ENCODE results near the gene FOXP2. TPM values are rescaled to one million over a fixed set of nuclear protein-coding genes. Genes with fewer than 3 reads are reported as not detected.

FOXP2 gene
- total and polyA plus RNA-seq, 9 of the 15 experiments (the other 6 are each of a cell fraction or from before 2014, with no cell fraction given) = not detected

DNA sequence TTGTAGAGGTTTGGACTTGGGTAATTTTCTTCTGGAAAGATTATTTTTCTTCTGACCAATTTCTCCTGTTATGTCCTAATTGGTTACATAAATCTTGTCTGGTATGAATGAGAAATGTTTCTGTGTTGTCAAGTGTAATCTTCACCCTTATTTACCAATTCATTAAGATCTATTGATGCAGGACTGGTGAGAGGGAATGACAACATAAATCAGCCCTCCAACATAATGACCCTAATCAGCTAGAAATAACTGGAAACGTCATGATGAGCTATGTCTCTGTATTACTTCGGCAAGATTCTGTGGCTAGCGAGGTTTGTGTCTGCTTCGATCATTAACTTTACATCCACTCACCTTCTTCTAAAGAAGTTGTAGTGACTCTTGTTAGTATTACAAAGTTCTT, 3.5 kb downstream of the FOXP2 start (continued):
- TF ChIP-seq, protein P1, sequence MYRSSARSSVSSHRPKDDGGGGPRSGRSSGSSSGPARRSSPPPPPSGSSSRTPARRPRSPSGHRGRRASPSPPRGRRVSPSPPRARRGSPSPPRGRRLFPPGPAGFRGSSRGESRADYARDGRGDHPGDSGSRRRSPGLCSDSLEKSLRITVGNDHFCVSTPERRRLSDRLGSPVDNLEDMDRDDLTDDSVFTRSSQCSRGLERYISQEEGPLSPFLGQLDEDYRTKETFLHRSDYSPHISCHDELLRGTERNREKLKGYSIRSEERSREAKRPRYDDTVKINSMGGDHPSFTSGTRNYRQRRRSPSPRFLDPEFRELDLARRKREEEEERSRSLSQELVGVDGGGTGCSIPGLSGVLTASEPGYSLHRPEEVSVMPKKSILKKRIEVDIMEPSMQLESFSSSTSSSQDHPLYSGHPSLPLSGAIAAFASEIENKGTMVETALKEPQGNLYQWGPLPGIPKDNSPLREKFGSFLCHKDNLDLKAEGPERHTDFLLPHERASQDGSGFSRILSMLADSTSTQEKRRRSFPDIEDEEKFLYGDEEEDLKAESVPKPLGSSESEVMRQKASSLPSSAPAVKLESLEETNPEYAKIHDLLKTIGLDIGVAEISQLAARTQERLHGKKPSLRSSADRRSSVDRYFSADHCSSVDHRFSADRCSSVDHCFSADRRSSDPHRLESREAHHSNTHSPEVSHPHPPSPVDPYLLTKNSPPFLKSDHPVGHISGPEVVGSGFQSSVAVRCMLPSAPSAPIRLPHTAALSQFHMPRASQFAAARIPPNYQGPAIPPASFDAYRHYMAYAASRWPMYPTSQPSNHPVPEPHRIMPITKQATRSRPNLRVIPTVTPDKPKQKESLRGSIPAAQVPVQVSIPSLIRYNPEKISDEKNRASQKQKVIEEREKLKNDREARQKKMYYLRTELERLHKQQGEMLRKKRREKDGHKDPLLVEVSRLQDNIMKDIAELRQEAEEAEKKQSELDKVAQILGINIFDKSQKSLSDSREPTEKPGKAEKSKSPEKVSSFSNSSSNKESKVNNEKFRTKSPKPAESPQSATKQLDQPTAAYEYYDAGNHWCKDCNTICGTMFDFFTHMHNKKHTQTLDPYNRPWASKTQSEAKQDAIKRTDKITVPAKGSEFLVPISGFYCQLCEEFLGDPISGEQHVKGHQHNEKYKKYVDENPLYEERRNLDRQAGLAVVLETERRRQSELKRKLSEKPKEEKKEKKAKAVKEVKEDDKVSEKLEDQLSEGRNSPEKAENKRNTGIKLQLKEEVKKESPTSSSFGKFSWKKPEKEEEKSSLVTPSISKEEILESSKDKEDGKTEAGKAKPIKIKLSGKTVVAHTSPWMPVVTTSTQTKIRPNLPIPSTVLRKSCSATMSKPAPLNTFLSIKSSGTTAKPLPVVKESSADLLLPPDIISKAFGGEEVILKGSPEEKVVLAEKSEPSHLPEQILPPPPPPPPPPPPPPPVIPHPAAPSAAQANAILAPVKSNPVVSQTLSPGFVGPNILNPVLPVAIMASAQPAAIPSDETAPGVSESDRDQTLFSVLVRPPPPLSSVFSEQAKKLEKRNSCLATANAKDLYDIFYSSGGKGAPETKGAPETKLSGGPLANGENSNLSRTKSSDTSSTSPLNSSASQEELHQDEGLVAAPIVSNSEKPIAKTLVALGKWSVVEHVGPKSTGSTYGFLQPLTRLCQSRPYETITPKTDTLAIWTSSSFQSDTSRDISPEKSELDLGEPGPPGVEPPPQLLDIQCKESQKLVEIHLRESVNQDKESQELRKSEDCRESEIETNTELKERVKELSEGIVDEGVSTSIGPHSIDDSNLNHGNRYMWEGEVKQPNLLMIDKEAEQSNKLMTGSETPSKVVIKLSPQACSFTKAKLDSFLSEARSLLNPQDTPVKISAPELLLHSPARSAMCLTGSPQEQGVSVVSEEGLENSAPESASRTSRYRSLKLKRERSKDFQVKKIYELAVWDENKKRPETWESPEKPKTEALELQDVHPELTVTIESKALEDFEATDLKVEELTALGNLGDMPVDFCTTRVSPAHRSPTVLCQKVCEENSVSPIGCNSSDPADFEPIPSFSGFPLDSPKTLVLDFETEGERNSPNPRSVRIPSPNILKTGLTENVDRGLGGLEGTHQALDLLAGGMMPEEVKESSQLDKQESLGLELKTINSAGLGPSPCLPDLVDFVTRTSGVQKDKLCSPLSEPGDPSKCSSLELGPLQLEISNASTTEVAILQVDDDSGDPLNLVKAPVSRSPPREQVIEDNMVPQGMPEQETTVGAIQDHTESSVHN (IDR thresholded peaks at IDR 0.05; ENCODE audit: borderline replicate concordance in 1 of 2, low read depth in 1 of 2) = no peak
- TF ChIP-seq MED1 (CRISPR knock-in tag; IDR thresholded peaks at IDR 0.05; ENCODE audit: borderline replicate concordance) = no peak
- TF ChIP-seq, protein P2, sequence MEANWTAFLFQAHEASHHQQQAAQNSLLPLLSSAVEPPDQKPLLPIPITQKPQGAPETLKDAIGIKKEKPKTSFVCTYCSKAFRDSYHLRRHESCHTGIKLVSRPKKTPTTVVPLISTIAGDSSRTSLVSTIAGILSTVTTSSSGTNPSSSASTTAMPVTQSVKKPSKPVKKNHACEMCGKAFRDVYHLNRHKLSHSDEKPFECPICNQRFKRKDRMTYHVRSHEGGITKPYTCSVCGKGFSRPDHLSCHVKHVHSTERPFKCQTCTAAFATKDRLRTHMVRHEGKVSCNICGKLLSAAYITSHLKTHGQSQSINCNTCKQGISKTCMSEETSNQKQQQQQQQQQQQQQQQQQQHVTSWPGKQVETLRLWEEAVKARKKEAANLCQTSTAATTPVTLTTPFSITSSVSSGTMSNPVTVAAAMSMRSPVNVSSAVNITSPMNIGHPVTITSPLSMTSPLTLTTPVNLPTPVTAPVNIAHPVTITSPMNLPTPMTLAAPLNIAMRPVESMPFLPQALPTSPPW (CRISPR knock-in tag; IDR thresholded peaks at IDR 0.05) = no peak
